SHP77 treated with DMSO at 0.1 percent for 48 hours (cell line): ENCODE measurements around the gene TRIM37.
"Not testable (repeated sequence)": the region's sequence is repeated elsewhere in the genome, so short reads cannot be mapped to it uniquely, and the experiment has no call there.

Source experiments
- DNase-seq: peaks from one replicate; lab custom pipeline; 2025; lab: John Stamatoyannopoulos, UW

The TRIM37 gene

GRCh38 chr17:58991718-58992331 is 114.9 kb downstream of the TRIM37 start:
- DNase-seq, result no peak

- DNase-seq, result no peak
Observed at GRCh38 chr17:58989629-58990028, 117.1 kb downstream of the TRIM37 start.

- no peak for DNase-seq
Observed at GRCh38 chr17:58985971-58986370, 120.7 kb downstream of the TRIM37 start.

GRCh38 chr17:58985367-58985766 is 121.3 kb downstream of the TRIM37 start:
- DNase-seq, result no peak

- no peak for DNase-seq
Observed at GRCh38 chr17:58982626-58983025, 124.1 kb downstream of the TRIM37 start.

GRCh38 chr17:58980706-58981481 is 125.8 kb downstream of the TRIM37 start:
- DNase-seq, result no peak

GRCh38 chr17:58976541-58976940 is 130.1 kb downstream of the TRIM37 start:
- DNase-seq, result no peak

- DNase-seq, result no peak
Observed at GRCh38 chr17:58974354-58974753, 132.3 kb downstream of the TRIM37 start.

GRCh38 chr17:58970609-58971450 is 135.8 kb downstream of the TRIM37 start:
- DNase-seq, result no peak

- DNase-seq, result no peak
Observed at GRCh38 chr17:58969612-58970011, 137.1 kb downstream of the TRIM37 start.

- no peak for DNase-seq
Observed at GRCh38 chr17:58969156-58969555, 137.5 kb downstream of the TRIM37 start.

GRCh38 chr17:58968426-58969061 is 138.1 kb downstream of the TRIM37 start:
- no peak for DNase-seq

GRCh38 chr17:58966208-58966607 is 140.5 kb downstream of the TRIM37 start:
- no peak for DNase-seq

- DNase-seq, result no peak
Observed at GRCh38 chr17:58965221-58965620, 141.5 kb downstream of the TRIM37 start.

- no peak for DNase-seq
Observed at GRCh38 chr17:58960068-58960467, 146.6 kb downstream of the TRIM37 start.

GRCh38 chr17:58957725-58958073 is 149.0 kb downstream of the TRIM37 start:
- DNase-seq, result not testable (repeated sequence)

- DNase-seq, result no peak
Observed at GRCh38 chr17:58956997-58957724, 149.5 kb downstream of the TRIM37 start.

- DNase-seq, result not testable (repeated sequence)
Observed at GRCh38 chr17:58954358-58954757, 152.3 kb downstream of the TRIM37 start.

- DNase-seq, result no peak
Observed at GRCh38 chr17:58947824-58948223, 158.9 kb downstream of the TRIM37 start.

GRCh38 chr17:58947411-58947810 is 159.3 kb downstream of the TRIM37 start:
- DNase-seq, result no peak

- DNase-seq, result no peak
Observed at GRCh38 chr17:58944166-58944565, 162.5 kb downstream of the TRIM37 start.

- no peak for DNase-seq
Observed at GRCh38 chr17:58936295-58936694, 170.4 kb downstream of the TRIM37 start.
